HG02588 (cell line): ENCODE results near the gene OR5P2.
A peak's percentile ranks its signal among the peaks of the same experiment; 100 is the strongest.
"Not testable (repeated sequence)": the region's sequence is repeated elsewhere in the genome, so short reads cannot be mapped to it uniquely, and the experiment has no call there.

Experiments
- ATAC-seq: cut with Tn5 transposase; IDR thresholded peaks from one replicate; pipeline ENCODE4 v1.9.1; 2021; ENCODE audit warnings: mild to moderate bottlenecking, moderate library complexity; ENCODE audit not compliant: unreplicated experiment

Gene OR5P2

DNA sequence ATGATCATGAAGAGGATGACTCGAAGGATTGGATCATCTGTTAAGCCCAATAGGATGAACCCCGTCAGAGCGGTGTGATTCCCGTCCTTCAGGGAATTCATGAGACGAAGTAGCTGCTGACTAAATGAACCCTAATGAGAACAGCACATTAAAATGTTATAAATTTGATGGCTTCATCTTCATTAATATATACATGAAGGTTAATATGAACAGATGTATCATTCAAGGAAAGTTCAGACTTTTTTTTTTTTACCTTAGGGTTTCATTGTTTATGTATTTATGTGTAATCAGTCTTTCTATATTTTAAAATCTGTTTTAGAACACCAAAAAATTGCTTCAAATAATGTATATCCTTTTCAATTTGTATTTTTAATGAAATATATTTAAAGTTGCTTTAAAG lies at the start of gene OR5P2:
TSS of gene OR5P2 (minus strand) at position 101 of the 400 bp plus-strand sequence. CDS start at position 101, 0 bp downstream.
- ATAC-seq: no peak

DNA sequence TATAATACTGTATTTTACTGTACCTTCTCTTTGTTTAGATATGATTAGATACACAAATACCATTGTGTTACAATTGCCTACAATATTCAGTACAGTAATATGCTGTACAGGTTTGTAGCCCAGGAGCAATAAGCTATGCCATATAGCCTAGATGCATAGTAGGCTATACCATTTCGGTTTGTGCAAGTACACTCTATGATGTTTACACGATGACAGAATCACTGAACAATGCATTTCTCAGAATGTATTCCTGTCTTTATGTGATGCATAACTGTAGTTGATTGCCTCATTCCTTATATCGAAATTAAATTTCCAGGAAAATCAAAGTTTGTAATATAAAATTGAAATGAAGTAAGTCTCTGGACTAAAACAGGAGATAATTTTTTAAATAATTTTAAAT lies 49.3 kb upstream of the OR5P2 start:
- ATAC-seq: no peak

DNA sequence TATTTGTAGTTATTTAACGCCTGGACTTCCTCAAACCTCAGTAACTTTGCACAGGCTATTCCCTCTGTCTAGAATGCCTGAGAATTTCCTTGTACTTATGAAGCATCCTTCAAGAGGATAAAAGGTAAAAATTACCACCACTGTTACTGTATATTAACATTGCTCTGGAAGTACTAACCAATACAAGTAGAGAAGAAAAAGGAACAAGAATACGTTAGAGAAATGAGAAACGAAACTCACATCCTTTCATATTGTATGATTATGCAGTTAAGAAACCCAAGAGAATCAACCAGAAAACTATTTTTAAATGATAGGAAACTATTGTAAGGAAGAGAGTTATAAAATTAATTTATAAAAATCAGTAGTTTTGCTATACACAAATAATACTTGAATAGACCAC lies 48.2 kb upstream of the OR5P2 start:
- ATAC-seq: no peak

DNA sequence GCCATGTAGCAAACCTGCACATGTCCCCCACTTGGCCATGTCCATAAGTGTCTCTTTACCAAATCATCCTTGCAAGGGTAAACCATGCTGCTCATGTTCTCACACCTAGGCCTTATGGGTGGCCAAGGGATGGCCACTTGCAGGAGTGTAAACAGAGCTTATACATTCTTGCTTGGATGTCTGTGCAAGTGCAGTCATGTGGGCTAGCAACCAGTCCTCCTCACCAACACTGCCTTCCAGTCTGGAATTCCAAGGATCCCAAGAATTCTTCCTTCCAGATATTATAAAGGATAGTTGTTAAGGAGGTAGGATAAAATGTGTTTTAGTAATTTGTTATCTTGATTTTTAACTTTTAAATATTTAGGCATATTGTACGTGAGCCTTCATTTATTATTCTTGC lies 47.8 kb upstream of the OR5P2 start:
- no peak for ATAC-seq

DNA sequence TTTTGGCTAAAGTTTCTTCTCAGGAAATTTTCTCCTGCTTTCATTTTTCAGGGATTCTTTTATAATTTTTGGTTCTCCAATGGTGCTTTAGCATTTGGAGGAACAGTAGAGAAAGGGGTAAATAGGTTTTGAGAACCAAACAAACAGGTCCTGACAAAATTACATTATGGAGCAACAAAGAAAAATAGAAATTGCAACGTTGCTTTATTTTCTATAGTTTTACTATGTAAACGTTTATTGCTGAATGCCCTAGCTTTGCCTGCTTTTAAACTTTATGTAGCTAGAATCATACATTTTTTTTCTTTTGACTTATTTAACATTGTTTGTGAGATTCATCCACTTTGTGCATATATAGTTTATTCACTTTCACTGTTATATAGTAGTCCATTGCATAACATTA lies 43.8 kb upstream of the OR5P2 start:
- ATAC-seq: no peak

DNA sequence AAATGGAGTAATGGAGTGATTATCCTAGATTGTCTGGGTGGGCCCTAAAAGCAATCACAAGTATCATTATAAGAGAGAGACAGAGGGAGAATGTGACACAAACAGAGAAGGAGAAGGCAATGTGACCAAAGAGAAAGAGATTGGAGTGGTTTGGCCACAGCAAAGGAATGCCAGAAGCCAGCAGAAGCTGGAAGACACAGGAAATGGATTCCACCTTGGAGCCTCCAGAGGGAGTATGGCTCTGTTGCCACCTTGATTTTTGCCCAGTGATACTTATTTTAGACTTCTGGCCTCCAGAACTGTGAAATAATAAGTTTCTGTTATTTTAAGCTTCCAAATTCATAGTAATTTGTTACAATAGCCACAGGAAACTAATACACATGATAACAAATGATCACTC lies 36.8 kb upstream of the OR5P2 start:
- ATAC-seq: no peak

- no peak for ATAC-seq
Observed at GRCh38 chr11:7830740-7831139, 34.0 kb upstream of the OR5P2 start, which contains the start of gene OR5P3. Gene OR5P3 (minus strand): TSS chr11:7830840.

- no peak for ATAC-seq
Observed at GRCh38 chr11:7826324-7826723, 29.6 kb upstream of the OR5P2 start.

- ATAC-seq: not testable (repeated sequence)
Observed at GRCh38 chr11:7820417-7820816, 23.7 kb upstream of the OR5P2 start.

- ATAC-seq: not testable (repeated sequence)
Observed at GRCh38 chr11:7814897-7815296, 18.2 kb upstream of the OR5P2 start.

DNA sequence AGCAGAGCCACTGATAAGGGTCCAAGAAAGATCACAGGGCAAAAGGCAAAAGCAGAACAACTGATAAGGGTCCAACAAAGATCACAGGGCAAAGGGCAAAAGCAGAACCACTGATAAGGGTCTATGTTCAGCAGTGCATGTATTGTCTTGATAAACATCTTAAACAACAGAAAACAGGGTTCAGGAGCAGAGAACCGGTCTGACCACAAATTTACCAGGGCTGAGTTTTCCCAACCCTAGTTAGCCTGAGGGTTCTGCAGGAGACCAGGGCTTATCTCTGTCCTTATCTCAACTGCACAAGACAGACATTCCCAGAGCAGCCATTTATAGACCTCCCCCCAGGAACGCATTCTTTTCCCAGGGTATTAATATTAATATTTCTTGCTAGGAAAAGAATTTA lies 13.6 kb upstream of the OR5P2 start:
- ATAC-seq: not testable (repeated sequence)

- ATAC-seq: no peak
Observed at GRCh38 chr11:7793233-7793632, 3.5 kb downstream of the OR5P2 start.

GRCh38 chr11:7787239-7787638 lies 9.5 kb downstream of the OR5P2 start:
- peak; percentile 78 for ATAC-seq

DNA sequence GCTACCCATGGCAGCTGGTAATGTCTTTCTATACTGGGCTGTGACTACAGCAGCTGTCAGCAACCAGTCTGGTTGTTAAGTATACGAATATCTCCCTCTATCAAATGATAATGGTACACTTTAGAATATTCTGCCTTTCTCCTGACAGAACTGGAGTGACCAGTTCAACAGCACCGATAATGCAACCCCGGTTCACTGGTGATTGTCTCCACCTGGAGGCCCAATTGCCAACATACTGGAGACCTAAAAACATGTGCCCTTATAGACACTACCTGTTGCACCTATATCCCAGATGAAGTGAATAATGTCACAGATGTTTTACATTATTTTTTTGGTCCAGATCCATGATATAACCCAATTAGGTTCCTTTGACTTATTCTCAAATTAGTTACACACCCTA lies 21.1 kb downstream of the OR5P2 start:
- no peak for ATAC-seq

DNA sequence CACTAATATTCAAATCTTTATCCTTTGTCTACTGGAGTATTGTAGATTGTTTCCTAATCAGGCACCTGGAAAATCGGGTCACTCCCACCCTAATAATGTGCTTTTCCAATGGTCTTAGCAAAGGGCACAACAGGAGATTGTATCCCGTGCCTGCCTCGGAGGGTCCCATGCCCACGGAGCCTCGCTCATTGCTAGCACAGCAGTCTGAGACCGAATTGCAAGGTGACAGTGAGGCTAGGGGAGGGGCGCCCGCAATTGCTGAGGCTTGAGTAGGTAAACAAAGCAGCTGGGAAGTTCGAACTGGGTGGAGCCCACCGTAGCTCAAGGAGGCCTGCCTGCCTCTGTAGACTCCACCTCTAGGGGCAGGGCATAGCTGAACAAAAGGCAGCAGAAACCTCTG lies 32.4 kb downstream of the OR5P2 start:
- ATAC-seq: not testable (repeated sequence)

DNA sequence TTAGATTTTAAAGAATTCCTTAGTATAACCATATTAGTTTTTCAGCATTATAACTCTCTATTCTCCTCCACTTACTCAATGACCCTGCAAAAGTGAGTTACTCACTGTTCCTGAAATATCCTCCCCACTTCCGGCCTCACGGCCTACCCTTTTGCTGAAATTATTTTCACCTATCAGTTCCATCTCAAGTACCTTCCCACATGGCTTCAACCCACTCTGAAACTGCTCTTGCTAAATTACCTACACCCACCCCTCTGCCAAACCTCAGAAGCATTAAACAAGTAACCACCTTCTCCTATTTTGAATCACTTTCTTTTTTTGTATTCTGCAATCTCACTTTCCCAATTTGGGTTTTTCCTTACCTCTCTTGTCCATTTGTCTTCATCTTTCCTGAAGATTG lies 37.7 kb downstream of the OR5P2 start:
- no peak for ATAC-seq

DNA sequence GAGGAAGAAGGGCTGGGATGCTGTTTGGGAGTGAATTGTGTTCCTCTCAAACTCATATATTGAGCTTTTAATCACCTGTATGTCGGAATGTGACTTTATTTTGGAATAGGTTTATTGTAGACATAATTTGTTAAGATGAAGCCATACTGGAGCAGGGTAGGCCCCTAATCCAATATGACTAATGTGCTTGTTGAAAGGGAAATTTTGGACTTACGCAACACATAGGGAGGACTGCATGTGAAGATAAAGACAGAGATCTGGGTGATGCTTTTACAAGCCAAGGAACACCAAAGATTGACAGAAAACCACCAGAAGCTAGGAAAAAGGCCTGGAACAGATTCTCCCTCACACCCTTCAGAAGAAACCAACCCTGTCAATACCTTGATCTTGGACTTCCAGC lies 47.3 kb downstream of the OR5P2 start:
- no peak for ATAC-seq
